ENCODE measurements around the gene GNRHR.

GNRHR gene

GRCh38 chr4:67699603-67700002 lies 54.6 kb downstream of the GNRHR start:
- H3K4me3 ChIP-seq (ENCODE audit: insufficient read depth in 1 of 2, low read depth in 1 of 2, low read length in 2 of 2): peak overlapping the region in 1 of 2 experiments; percentile 82
- H3K4me1 ChIP-seq (ENCODE audit: control insufficient read depth, insufficient read depth, low read depth, low read length): peaks cover 7% of the 10 kb centered on the region
- H2BK12ac ChIP-seq (ENCODE audit: low read length in 2 of 2): no peak overlapping the region
- WGBS: 95% methylated on average over 18 of the region's 18 CpGs
- peak overlapping the region; percentile 97 for H3K9ac ChIP-seq (ENCODE audit: low read length)
- no peak overlapping the region for H2BK120ac ChIP-seq (ENCODE audit: low read depth, low read length)
- no peak overlapping the region for H2BK15ac ChIP-seq (ENCODE audit: low read depth, poor library complexity, severe bottlenecking)
- H3K9me3 ChIP-seq (ENCODE audit: control insufficient read depth, low read length): no peaks in the 10 kb centered on the region
- no peak overlapping the region for H3K18ac ChIP-seq (ENCODE audit: low read depth in 1 of 2, low read length in 2 of 2)
- no peaks in the 10 kb centered on the region for H3K27me3 ChIP-seq (ENCODE audit: control insufficient read depth in 1 of 2, insufficient read depth in 1 of 2, low read length in 2 of 2)
- H3K4ac ChIP-seq (ENCODE audit: low read depth in 1 of 2, low read length in 2 of 2): peak overlapping the region in 1 of 2 experiments; percentile 16
- no peak overlapping the region for H3K14ac ChIP-seq (ENCODE audit: low read length in 2 of 2)
- peaks cover 0 to 19% of the 10 kb centered on the region in 2 experiments for H3K36me3 ChIP-seq (ENCODE audit: control insufficient read depth in 1 of 2, insufficient read depth in 2 of 2, low read depth in 1 of 2, low read length in 2 of 2)
- H3K4me2 ChIP-seq (ENCODE audit: low read length, poor library complexity, severe bottlenecking): peak overlapping the region; percentile 57
- no peak overlapping the region for H4K91ac ChIP-seq (ENCODE audit: low read length)
- H3K23ac ChIP-seq (ENCODE audit: low read length in 2 of 2): no peak overlapping the region
- H3K79me1 ChIP-seq (replicated peaks; ENCODE audit: low read length, poor library complexity, severe bottlenecking): no peaks in the 10 kb centered on the region
- H2AFZ ChIP-seq (ENCODE audit: low read depth, low read length): no peak overlapping the region
- no peak overlapping the region for H2AK5ac ChIP-seq (ENCODE audit: low read length, severe bottlenecking)
- H2BK5ac ChIP-seq (ENCODE audit: low read depth, low read length, poor library complexity, severe bottlenecking): no peak overlapping the region
- no peak for DNase-seq
- no peak overlapping the region for H4K8ac ChIP-seq (ENCODE audit: low read length)
- no peak overlapping the region for H3K27ac ChIP-seq (ENCODE audit: low read length, poor library complexity, severe bottlenecking)

DNA sequence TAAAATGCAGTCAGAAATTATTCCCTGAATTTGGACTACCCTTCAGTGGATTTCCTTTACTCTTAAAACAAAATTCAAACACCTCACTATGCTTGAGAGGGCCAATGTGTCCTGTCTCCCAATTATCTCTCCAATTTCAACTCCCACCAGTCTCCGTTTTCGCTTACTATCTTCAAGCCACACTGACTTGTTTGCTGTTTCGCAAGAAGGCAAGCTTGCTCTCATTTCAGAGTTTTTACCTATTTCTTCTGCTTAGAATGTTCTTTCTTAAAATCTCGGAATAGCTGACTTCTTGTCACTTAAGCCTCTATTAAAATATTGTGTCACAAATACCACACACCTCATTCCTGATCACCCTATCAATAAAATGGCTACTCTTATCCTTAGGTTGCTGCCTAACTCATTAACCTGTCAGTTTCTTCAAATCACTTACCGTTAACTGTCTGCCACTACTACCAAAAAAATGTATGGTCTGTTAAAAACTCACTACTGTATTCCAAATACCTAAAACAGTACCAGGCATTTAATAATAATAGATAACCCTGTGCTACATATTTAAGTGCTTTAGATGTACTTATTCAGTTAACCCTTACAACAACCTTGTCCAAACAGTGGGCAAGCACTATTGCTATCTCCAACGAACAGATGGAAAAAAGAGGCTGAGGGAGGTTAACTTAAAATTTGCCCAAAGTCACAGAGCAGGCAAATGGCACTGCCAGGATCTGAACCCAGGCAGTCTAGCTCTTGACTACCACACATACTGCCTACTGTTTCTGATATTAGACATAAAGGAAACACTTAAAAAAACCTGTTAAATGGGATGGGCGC lies 56.1 kb downstream of the GNRHR start:
- no peak overlapping the region for H2AK5ac ChIP-seq (ENCODE audit: low read length, severe bottlenecking)
- H3K9me3 ChIP-seq (ENCODE audit: control insufficient read depth, low read length): no peaks in the 10 kb centered on the region
- no peak overlapping the region for H2AFZ ChIP-seq (ENCODE audit: low read depth, low read length)
- no peak overlapping the region for H3K23ac ChIP-seq (ENCODE audit: low read length in 2 of 2)
- no peak overlapping the region for H3K4me3 ChIP-seq (ENCODE audit: insufficient read depth in 1 of 2, low read depth in 1 of 2, low read length in 2 of 2)
- no peak overlapping the region for H3K9ac ChIP-seq (ENCODE audit: low read length)
- H4K91ac ChIP-seq (ENCODE audit: low read length): no peak overlapping the region
- no peak overlapping the region for H3K27ac ChIP-seq (ENCODE audit: low read length, poor library complexity, severe bottlenecking)
- 93% methylated on average over 7 of the region's 7 CpGs for WGBS
- no peaks in the 10 kb centered on the region for H3K27me3 ChIP-seq (ENCODE audit: control insufficient read depth in 1 of 2, insufficient read depth in 1 of 2, low read length in 2 of 2)
- H3K14ac ChIP-seq (ENCODE audit: low read length in 2 of 2): no peak overlapping the region
- no peak overlapping the region for H2BK5ac ChIP-seq (ENCODE audit: low read depth, low read length, poor library complexity, severe bottlenecking)
- no peak overlapping the region for H2BK12ac ChIP-seq (ENCODE audit: low read length in 2 of 2)
- H3K4me2 ChIP-seq (ENCODE audit: low read length, poor library complexity, severe bottlenecking): peak overlapping the region; percentile 16
- peaks cover 1% of the 10 kb centered on the region for H3K79me1 ChIP-seq (replicated peaks; ENCODE audit: low read length, poor library complexity, severe bottlenecking)
- H3K4ac ChIP-seq (ENCODE audit: low read depth in 1 of 2, low read length in 2 of 2): no peak overlapping the region
- H4K8ac ChIP-seq (ENCODE audit: low read length): no peak overlapping the region
- H3K36me3 ChIP-seq (ENCODE audit: control insufficient read depth in 1 of 2, insufficient read depth in 2 of 2, low read depth in 1 of 2, low read length in 2 of 2): peaks cover 0 to 18% of the 10 kb centered on the region in 2 experiments
- no peak for DNase-seq
- no peak overlapping the region for H3K18ac ChIP-seq (ENCODE audit: low read depth in 1 of 2, low read length in 2 of 2)
- H3K4me1 ChIP-seq (ENCODE audit: control insufficient read depth, insufficient read depth, low read depth, low read length): peaks cover 7% of the 10 kb centered on the region
- no peak overlapping the region for H2BK120ac ChIP-seq (ENCODE audit: low read depth, low read length)
- H2BK15ac ChIP-seq (ENCODE audit: low read depth, poor library complexity, severe bottlenecking): no peak overlapping the region

DNA sequence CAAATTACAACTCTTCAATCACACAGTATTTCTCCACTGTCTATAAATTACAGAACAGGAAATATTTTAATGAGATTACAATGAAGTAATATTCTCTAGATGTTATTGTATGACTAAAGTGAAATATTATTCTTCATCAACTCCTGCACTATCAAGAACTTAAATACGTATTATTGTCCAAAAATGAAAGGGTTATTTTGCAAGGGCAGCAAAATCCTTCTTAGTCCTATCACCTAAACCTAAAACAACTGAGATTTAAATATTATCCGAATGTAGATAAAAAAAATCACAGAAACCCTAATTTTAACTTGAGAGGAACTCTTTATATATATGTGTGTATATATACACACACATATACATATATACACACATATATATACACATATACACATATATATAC lies 58.1 kb downstream of the GNRHR start:
- no peak overlapping the region for H2AFZ ChIP-seq (ENCODE audit: low read depth, low read length)
- no peak for DNase-seq
- no peak overlapping the region for H3K4ac ChIP-seq (ENCODE audit: low read depth in 1 of 2, low read length in 2 of 2)
- no peak overlapping the region for H4K91ac ChIP-seq (ENCODE audit: low read length)
- no peak overlapping the region for H2BK12ac ChIP-seq (ENCODE audit: low read length in 2 of 2)
- no peak overlapping the region for H4K8ac ChIP-seq (ENCODE audit: low read length)
- no peaks in the 10 kb centered on the region for H3K27me3 ChIP-seq (ENCODE audit: control insufficient read depth in 1 of 2, insufficient read depth in 1 of 2, low read length in 2 of 2)
- no peak overlapping the region for H3K4me3 ChIP-seq (ENCODE audit: insufficient read depth in 1 of 2, low read depth in 1 of 2, low read length in 2 of 2)
- peaks cover 6% of the 10 kb centered on the region for H3K79me1 ChIP-seq (replicated peaks; ENCODE audit: low read length, poor library complexity, severe bottlenecking)
- H3K36me3 ChIP-seq (ENCODE audit: control insufficient read depth in 1 of 2, insufficient read depth in 2 of 2, low read depth in 1 of 2, low read length in 2 of 2): peaks cover 4 to 38% of the 10 kb centered on the region in 2 experiments
- H3K18ac ChIP-seq (ENCODE audit: low read depth in 1 of 2, low read length in 2 of 2): no peak overlapping the region
- H3K27ac ChIP-seq (ENCODE audit: low read length, poor library complexity, severe bottlenecking): no peak overlapping the region
- H2AK5ac ChIP-seq (ENCODE audit: low read length, severe bottlenecking): no peak overlapping the region
- H2BK15ac ChIP-seq (ENCODE audit: low read depth, poor library complexity, severe bottlenecking): no peak overlapping the region
- H3K9ac ChIP-seq (ENCODE audit: low read length): no peak overlapping the region
- no peak overlapping the region for H2BK5ac ChIP-seq (ENCODE audit: low read depth, low read length, poor library complexity, severe bottlenecking)
- peaks cover 7% of the 10 kb centered on the region for H3K4me1 ChIP-seq (ENCODE audit: control insufficient read depth, insufficient read depth, low read depth, low read length)
- peaks cover 11% of the 10 kb centered on the region for H3K9me3 ChIP-seq (ENCODE audit: control insufficient read depth, low read length)
- no peak overlapping the region for H3K23ac ChIP-seq (ENCODE audit: low read length in 2 of 2)
- H2BK120ac ChIP-seq (ENCODE audit: low read depth, low read length): no peak overlapping the region
- no peak overlapping the region for H3K14ac ChIP-seq (ENCODE audit: low read length in 2 of 2)
- 100% methylated on average over 1 of the region's 2 CpGs for WGBS
- no peak overlapping the region for H3K4me2 ChIP-seq (ENCODE audit: low read length, poor library complexity, severe bottlenecking)

DNA sequence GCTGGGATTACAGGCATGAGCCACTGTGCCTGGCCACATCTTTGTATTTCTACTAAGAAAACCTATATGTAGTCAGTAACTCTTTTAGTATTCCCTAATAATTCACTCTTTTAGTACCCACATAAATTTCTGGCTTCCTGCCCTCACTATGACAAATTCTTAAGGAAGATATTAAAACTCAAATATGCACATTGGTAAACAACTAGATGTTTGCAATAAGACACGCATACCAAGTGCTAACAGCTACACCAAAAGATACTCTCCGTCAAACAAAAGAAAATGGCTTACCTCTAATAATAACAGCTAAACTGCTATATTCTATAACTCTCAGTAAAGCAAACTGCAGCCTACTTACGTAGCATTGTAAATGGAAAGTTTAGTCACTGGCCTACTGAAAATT lies 59.5 kb downstream of the GNRHR start:
- no peak overlapping the region for H2BK12ac ChIP-seq (ENCODE audit: low read length in 2 of 2)
- no peak overlapping the region for H3K23ac ChIP-seq (ENCODE audit: low read length in 2 of 2)
- H3K27me3 ChIP-seq (ENCODE audit: control insufficient read depth in 1 of 2, insufficient read depth in 1 of 2, low read length in 2 of 2): no peaks in the 10 kb centered on the region
- no peak overlapping the region for H2BK5ac ChIP-seq (ENCODE audit: low read depth, low read length, poor library complexity, severe bottlenecking)
- no peak overlapping the region for H3K4me2 ChIP-seq (ENCODE audit: low read length, poor library complexity, severe bottlenecking)
- H2AK5ac ChIP-seq (ENCODE audit: low read length, severe bottlenecking): no peak overlapping the region
- no peak overlapping the region for H3K4ac ChIP-seq (ENCODE audit: low read depth in 1 of 2, low read length in 2 of 2)
- WGBS: 90% methylated on average over 2 of the region's 3 CpGs
- H3K18ac ChIP-seq (ENCODE audit: low read depth in 1 of 2, low read length in 2 of 2): no peak overlapping the region
- H3K79me1 ChIP-seq (replicated peaks; ENCODE audit: low read length, poor library complexity, severe bottlenecking): peaks cover 9% of the 10 kb centered on the region
- peaks cover 5% of the 10 kb centered on the region for H3K4me1 ChIP-seq (ENCODE audit: control insufficient read depth, insufficient read depth, low read depth, low read length)
- peaks cover 4 to 50% of the 10 kb centered on the region in 2 experiments for H3K36me3 ChIP-seq (ENCODE audit: control insufficient read depth in 1 of 2, insufficient read depth in 2 of 2, low read depth in 1 of 2, low read length in 2 of 2)
- H3K27ac ChIP-seq (ENCODE audit: low read length, poor library complexity, severe bottlenecking): no peak overlapping the region
- no peak for DNase-seq
- no peak overlapping the region for H4K8ac ChIP-seq (ENCODE audit: low read length)
- H3K4me3 ChIP-seq (ENCODE audit: insufficient read depth in 1 of 2, low read depth in 1 of 2, low read length in 2 of 2): no peak overlapping the region
- H3K14ac ChIP-seq (ENCODE audit: low read length in 2 of 2): no peak overlapping the region
- no peak overlapping the region for H3K9ac ChIP-seq (ENCODE audit: low read length)
- no peak overlapping the region for H4K91ac ChIP-seq (ENCODE audit: low read length)
- H2BK120ac ChIP-seq (ENCODE audit: low read depth, low read length): no peak overlapping the region
- H3K9me3 ChIP-seq (ENCODE audit: control insufficient read depth, low read length): peaks cover 11% of the 10 kb centered on the region
- no peak overlapping the region for H2AFZ ChIP-seq (ENCODE audit: low read depth, low read length)
- no peak overlapping the region for H2BK15ac ChIP-seq (ENCODE audit: low read depth, poor library complexity, severe bottlenecking)
